Adrenal gland (tissue), 12 donors: ENCODE results near the gene SLC9A5. TPM values are rescaled to one million over a fixed set of nuclear protein-coding genes. Genes with fewer than 3 reads are reported as not detected.

Experiments
- DNase-seq, 7 donors: peaks; one replicate each; pipeline ENCODE4 v3.0.0-alpha.2; 2019 to 2020
- H3K27ac ChIP-seq, 5 donors: fragments of 200-600 bp; sonication (generic) in 4 of 5; 1 replicate in 3 of 5; 2 replicates in 2 of 5; pipeline versions ENCODE4 v1.5.1 to v1.8.0; 2016 to 2020; ENCODE audit warnings: mild to moderate bottlenecking in 1 of 5
- H3K27me3 ChIP-seq: fragments of 200-600 bp; 2 replicates; pipeline ENCODE4 v1.8.0; 2021
- H3K36me3 ChIP-seq, 2 donors: fragments of 200-600 bp; replicated peaks in 1 of 2; 1 replicate in 1 of 2; 2 replicates in 1 of 2; pipeline versions ENCODE4 v1.5.1 to v1.8.0; 2018 to 2022
- H3K4me1 ChIP-seq, 2 donors: fragments of 200-600 bp; replicated peaks in 1 of 2; 1 replicate in 1 of 2; 2 replicates in 1 of 2; pipeline versions ENCODE4 v1.5.1 to v1.8.0; 2018 to 2021
- H3K4me3 ChIP-seq, 4 donors: fragments of 200-600 bp; sonication (generic) in 3 of 4; one replicate each; pipeline ENCODE4 v1.5.1; 2016 to 2018
- H3K9me3 ChIP-seq, 3 donors: fragments of 200-600 bp; sonication (generic) in 1 of 3; replicated peaks in 1 of 3; 1 replicate in 2 of 3; 2 replicates in 1 of 3; pipeline versions ENCODE4 v1.5.1 to v1.8.0; 2016 to 2021
- POLR2A ChIP-seq, 2 donors: fragments of 450-650 bp; IDR thresholded peaks; one replicate each; pipeline ENCODE4 v1.6.1; 2017; ENCODE audit warnings: antibody characterized with exemption in 2 of 2, mild to moderate bottlenecking in 2 of 2, moderate library complexity in 1 of 2
- WGBS, 4 donors: extraction: QIAGEN DNeasy Blood & Tissue Kit in 2 of 4; methylation state at CpG; one replicate each; pipeline versions ENCODE4 v1.1.5 to v1.1.7; 2013 to 2017; 5-methylcytosine and 5-hydroxymethylcytosine counted together
- intact Hi-C, 2 donors: fragments of 100-400 bp; cut with DNase I; formaldehyde crosslinking; loops; one replicate each; pipeline versions ENCODE4 v1.14.1 to v1.15.0; 2022 to 2023
- polyA plus RNA-seq, 3 donors: library from polyadenylated mRNA; stranded (reverse); fragments of 200-250 nt in 2 of 3; fragments of 350-450 nt in 1 of 3; fragmentation: Illumina TruSeq in 1 of 3; extraction: RNeasy Lipid Tissue Mini Kit (QIAGEN cat#74804) in 1 of 3; gene quantifications; one replicate each; pipeline ENCODE4 v1.2.3, GENCODE V29; 2013 to 2014
- total RNA-seq, 9 donors: library from RNA; depleted of rRNA in 4 of 9; stranded (reverse); fragments of >200 nt in 4 of 9; fragments of 120-200 nt in 1 of 9; fragmentation: NEBNext Ultra II Directional in 1 of 9; extraction: Animal tissue kit (Norgen Biotek cat#: 25700) in 1 of 9; gene quantifications; one replicate each; pipeline versions ENCODE4 v1.1.0 to v1.2.4, GENCODE V29; 2013 to 2023
- TF ChIP-seq, protein P1 (sequence below), 6 experiments: fragments of 450-650 bp in 4 of 6; fragments of 200-600 bp in 2 of 6; sonication (generic) in 1 of 6; IDR thresholded peaks; 1 replicate in 5 of 6; 2 replicates in 1 of 6; pipeline versions ENCODE4 v1.5.1 to v1.8.0; 2016 to 2021; ENCODE audit warnings: antibody characterized with exemption in 6 of 6, mild to moderate bottlenecking in 2 of 6, moderate library complexity in 1 of 6
- donor health status: healthy with polysubstance abuse.
- donor health status: Bipolar disorder and iron deficiency.
- donor health status: DM: yes; HTN: yes; CAD: no.
- donor health status: DM: no; HTN: no; CAD: no.
- donor health status: DM: no; HTN: no; CAD: no.
- donor health status: DM: yes; HTN: yes; CAD: no.

Gene SLC9A5
- total and polyA plus RNA-seq, 12 donors, result 0.09 to 2.8 (median 0.83) TPM; not detected in 1

DNA sequence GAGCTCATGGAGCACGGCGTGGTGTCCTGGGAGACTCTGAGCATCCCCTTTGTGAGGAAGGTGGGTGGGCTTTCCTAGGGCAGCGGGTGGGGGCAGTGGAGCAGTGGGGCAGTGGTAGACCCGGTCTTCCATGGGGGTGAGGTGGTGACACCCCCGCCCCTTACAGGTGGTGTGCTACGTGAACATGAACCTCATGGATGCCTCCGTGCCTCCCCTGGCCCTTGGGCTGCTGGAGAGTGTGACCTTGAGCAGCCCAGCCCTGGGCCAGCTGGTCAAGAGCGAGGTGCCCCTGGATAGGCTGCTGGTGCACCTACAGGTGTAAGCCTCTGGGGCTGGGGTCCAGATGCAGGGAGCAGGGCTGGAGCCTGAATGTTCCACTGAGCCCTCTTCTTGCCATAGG lies 48.3 kb upstream of the SLC9A5 start:
- WGBS, 4 donors, result 69 to 91% (median 80%) methylated on average over 4 to 8 of the region's 8 CpGs
- H3K4me1 ChIP-seq, result peaks cover 0 to 5% of the 10 kb centered on the region in 2 donors
- no peak overlapping the region for H3K27ac ChIP-seq
- H3K27me3 ChIP-seq, result no peaks in the 10 kb centered on the region
- no peaks in the 10 kb centered on the region for H3K9me3 ChIP-seq
- H3K36me3 ChIP-seq, result peaks cover 0 to 42% of the 10 kb centered on the region in 2 donors
- DNase-seq, result no peak
- no peak for TF ChIP-seq POLR2A (IDR thresholded peaks at IDR 0.05)
- TF ChIP-seq, protein P1, sequence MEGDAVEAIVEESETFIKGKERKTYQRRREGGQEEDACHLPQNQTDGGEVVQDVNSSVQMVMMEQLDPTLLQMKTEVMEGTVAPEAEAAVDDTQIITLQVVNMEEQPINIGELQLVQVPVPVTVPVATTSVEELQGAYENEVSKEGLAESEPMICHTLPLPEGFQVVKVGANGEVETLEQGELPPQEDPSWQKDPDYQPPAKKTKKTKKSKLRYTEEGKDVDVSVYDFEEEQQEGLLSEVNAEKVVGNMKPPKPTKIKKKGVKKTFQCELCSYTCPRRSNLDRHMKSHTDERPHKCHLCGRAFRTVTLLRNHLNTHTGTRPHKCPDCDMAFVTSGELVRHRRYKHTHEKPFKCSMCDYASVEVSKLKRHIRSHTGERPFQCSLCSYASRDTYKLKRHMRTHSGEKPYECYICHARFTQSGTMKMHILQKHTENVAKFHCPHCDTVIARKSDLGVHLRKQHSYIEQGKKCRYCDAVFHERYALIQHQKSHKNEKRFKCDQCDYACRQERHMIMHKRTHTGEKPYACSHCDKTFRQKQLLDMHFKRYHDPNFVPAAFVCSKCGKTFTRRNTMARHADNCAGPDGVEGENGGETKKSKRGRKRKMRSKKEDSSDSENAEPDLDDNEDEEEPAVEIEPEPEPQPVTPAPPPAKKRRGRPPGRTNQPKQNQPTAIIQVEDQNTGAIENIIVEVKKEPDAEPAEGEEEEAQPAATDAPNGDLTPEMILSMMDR (IDR thresholded peaks at IDR 0.05), result no peak
- intact Hi-C loops, result no loop called here
- no peak overlapping the region for H3K4me3 ChIP-seq

DNA sequence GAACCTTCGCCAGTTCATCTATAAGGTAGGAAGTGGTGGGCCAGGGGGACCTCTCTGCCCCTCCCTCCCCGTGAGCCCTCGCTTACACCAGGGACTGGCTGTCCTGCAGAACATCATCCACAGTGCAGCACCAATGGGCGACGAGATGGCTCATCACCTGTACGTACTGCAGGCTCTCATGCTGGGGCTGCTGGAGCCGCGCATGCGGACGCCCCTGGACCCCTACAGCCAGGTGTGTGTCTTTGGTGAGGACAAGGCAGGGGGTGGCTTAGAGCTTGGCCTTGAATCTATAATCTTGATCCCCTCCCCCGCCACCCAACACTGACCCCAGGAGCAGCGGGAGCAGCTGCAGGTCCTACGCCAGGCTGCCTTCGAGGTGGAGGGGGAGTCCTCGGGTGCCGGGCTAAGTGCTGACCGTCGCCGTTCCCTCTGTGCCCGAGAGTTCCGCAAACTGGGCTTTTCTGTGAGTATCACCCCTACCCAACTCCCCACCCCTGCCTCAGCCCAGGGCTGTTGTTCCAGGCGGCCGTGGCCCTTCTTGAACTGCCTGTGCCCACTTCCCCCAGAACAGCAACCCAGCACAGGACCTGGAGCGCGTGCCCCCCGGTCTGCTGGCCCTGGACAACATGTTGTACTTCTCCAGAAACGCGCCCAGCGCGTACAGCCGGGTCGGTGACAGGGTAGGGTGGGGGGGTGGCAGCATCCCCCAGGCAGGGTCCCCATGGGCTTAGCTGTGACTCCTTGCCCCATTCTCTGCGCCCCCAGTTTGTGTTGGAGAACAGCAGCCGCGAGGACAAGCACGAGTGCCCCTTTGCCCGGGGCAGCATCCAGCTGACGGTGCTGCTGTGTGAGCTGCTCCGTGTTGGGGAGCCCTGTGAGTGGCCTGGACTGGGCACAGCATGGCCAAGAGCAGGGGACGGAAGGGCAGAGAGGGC lies 47.1 kb upstream of the SLC9A5 start:
- H3K27me3 ChIP-seq, result no peaks in the 10 kb centered on the region
- WGBS, 4 donors, result 94 to 97% (median 95%) methylated on average over 22 to 40 of the region's 40 CpGs

DNA sequence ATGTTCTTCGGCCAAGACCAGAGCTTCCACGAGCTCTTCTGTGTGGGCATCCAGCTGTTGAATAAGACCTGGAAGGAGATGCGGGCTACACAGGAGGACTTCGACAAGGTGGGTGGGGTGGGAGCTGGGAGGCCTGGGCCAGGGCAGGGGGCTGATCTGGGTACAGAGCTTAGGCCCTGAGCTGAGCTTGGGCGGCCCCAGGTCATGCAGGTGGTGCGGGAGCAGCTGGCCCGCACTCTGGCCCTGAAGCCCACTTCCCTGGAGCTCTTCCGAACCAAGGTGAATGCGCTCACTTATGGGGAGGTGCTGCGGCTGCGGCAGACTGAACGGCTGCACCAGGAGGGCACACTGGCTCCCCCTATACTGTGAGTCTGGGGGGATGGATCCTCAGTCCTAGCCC lies 46.4 kb upstream of the SLC9A5 start:
- WGBS, 4 donors, result 93 to 96% (median 94%) methylated on average over 8 to 12 of the region's 12 CpGs
- peaks cover 2 to 7% of the 10 kb centered on the region in 2 donors for H3K4me1 ChIP-seq
- no peak for DNase-seq
- no peak overlapping the region for H3K4me3 ChIP-seq
- TF ChIP-seq, protein P1 (IDR thresholded peaks at IDR 0.05), result no peak
- TF ChIP-seq POLR2A (IDR thresholded peaks at IDR 0.05), result no peak
- intact Hi-C loops, result no loop called here
- no peaks in the 10 kb centered on the region for H3K27me3 ChIP-seq
- no peak overlapping the region for H3K27ac ChIP-seq
- H3K9me3 ChIP-seq, result no peaks in the 10 kb centered on the region
- peaks cover 0 to 23% of the 10 kb centered on the region in 2 donors for H3K36me3 ChIP-seq

More for the DNA sequence above, 47.1 kb upstream of the SLC9A5 start:
- no peak for TF ChIP-seq POLR2A (IDR thresholded peaks at IDR 0.05)
- TF ChIP-seq, protein P1 (IDR thresholded peaks at IDR 0.05), result no peak
- H3K9me3 ChIP-seq, result no peaks in the 10 kb centered on the region
- no peak for DNase-seq
- no peak overlapping the region for H3K27ac ChIP-seq
- intact Hi-C loops, result no loop called here
- no peak overlapping the region for H3K4me3 ChIP-seq
- H3K4me1 ChIP-seq, result peaks cover 0 to 5% of the 10 kb centered on the region in 2 donors
- peaks cover 0 to 30% of the 10 kb centered on the region in 2 donors for H3K36me3 ChIP-seq

DNA sequence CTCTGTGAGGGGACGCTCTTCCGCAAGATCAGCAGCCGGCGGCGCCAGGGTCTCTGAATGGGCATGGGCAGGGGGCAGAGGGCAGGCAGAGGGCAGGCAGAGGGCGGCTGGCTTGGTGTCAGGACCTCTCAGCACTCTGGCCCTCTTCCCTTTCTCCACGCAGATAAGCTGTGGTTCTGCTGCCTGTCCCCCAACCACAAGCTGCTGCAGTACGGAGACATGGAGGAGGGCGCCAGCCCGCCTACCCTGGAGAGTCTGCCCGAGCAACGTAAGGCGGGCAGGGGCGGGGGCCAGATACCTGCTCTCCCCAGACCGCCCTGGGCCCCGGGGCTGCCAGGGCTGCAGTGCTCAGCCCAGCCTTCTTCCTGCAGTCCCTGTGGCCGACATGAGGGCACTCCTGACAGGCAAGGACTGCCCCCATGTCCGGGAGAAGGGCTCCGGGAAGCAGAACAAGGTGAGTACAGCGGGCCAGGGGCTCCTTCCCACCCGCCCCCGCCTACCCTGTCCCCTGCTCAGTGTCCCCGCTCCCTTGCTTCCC lies 45.8 kb upstream of the SLC9A5 start:
- WGBS, 4 donors, result 91 to 97% (median 94%) methylated on average over 6 to 23 of the region's 23 CpGs
- Histone ChIP-seq H3K36me3 (peaks cover 0 to 17% of the 10 kb centered on the region in 2 donors), H3K27me3 (no peaks in the 10 kb centered on the region), H3K4me3 (no peak overlapping the region), H3K27ac (no peak overlapping the region), H3K9me3 (no peaks in the 10 kb centered on the region), H3K4me1 (peaks cover 8 to 13% of the 10 kb centered on the region in 2 donors)
- TF ChIP-seq, protein P1 (IDR thresholded peaks at IDR 0.05), result no peak
- no peak for TF ChIP-seq POLR2A (IDR thresholded peaks at IDR 0.05)
- intact Hi-C loops, result no loop called here
- no peak for DNase-seq
